Mucosa of rectum (tissue), 2 donors: Measurements from ENCODE around the gene GPRIN1.

Source experiments
- H3K27ac ChIP-seq, 2 donors: one replicate each; pipeline ENCODE4 v1.7.0; 2013; ENCODE audit warnings: inconsistent platforms in 2 of 2, low read depth in 2 of 2, low read length in 2 of 2
- H3K27me3 ChIP-seq, 2 donors: one replicate each; pipeline ENCODE4 v1.7.0; 2013; ENCODE audit warnings: low read length in 2 of 2; ENCODE audit not compliant: control insufficient read depth in 2 of 2, insufficient read depth in 2 of 2
- H3K36me3 ChIP-seq, 2 donors: one replicate each; pipeline ENCODE4 v1.7.0; 2013; ENCODE audit warnings: low read length in 2 of 2; ENCODE audit not compliant: control insufficient read depth in 2 of 2, insufficient read depth in 2 of 2
- H3K4me1 ChIP-seq, 2 donors: one replicate each; pipeline ENCODE4 v1.7.0; 2013; ENCODE audit warnings: low read length in 2 of 2, mild to moderate bottlenecking in 1 of 2; ENCODE audit not compliant: control insufficient read depth in 2 of 2, insufficient read depth in 2 of 2
- H3K4me3 ChIP-seq, 2 donors: one replicate each; pipeline ENCODE4 v1.7.0; 2013; ENCODE audit warnings: low read length in 2 of 2
- H3K9ac ChIP-seq, 2 donors: one replicate each; pipeline ENCODE4 v1.7.0; 2013; ENCODE audit warnings: low read length in 2 of 2, low read depth in 1 of 2, mild to moderate bottlenecking in 1 of 2
- H3K9me3 ChIP-seq, 2 donors: one replicate each; pipeline ENCODE4 v1.7.0; 2013; ENCODE audit warnings: low read length in 2 of 2; ENCODE audit not compliant: control insufficient read depth in 2 of 2
- donor health status: healthy.
- donor health status: Normal muscosa, but diverticular disease.

Gene GPRIN1

DNA sequence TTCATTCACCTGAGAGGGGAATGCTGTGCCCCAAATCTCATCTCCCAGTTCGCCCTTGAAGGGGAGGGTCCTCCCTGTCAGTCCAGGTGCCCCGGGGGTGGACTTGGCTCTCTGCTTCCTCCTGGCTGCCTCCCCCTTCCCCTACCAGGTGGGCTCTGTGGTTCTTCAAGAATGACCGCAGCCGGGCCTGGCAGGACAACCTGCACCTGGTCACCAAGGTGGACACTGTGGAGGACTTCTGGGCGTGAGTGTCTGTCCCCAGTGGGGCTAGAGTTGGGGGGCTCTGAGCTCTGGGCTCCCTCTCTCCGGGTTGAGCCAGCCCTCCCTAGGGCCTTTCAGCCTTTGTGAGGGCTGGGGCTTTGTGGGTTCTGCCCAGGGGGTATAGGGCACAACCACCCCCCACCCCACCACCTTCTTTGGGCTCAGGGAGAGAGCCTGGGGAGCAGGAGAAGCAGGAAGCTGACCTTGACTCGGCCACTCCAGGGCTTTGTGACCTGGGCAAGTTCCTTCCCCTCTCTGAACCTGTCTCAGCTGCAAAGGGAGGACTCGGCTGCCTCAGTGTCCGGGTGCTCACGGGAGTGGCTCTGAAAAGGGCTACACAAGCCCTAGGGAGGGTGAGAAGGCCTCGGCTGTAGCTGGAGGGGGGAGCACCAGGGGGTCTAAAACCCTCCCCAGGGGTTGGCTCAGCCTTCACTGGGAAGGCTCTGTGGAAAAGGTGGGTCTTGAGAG lies 33.7 kb upstream of the GPRIN1 start:
- Histone ChIP-seq H3K9me3 (no peaks in the 10 kb centered on the region), H3K4me1 (peaks cover 9 to 16% of the 10 kb centered on the region in 2 donors), H3K9ac (no peak overlapping the region), H3K36me3 (no peaks in the 10 kb centered on the region), H3K4me3 (no peak overlapping the region), H3K27ac (no peak overlapping the region), H3K27me3 (peaks cover 0 to 3% of the 10 kb centered on the region in 2 donors)

DNA sequence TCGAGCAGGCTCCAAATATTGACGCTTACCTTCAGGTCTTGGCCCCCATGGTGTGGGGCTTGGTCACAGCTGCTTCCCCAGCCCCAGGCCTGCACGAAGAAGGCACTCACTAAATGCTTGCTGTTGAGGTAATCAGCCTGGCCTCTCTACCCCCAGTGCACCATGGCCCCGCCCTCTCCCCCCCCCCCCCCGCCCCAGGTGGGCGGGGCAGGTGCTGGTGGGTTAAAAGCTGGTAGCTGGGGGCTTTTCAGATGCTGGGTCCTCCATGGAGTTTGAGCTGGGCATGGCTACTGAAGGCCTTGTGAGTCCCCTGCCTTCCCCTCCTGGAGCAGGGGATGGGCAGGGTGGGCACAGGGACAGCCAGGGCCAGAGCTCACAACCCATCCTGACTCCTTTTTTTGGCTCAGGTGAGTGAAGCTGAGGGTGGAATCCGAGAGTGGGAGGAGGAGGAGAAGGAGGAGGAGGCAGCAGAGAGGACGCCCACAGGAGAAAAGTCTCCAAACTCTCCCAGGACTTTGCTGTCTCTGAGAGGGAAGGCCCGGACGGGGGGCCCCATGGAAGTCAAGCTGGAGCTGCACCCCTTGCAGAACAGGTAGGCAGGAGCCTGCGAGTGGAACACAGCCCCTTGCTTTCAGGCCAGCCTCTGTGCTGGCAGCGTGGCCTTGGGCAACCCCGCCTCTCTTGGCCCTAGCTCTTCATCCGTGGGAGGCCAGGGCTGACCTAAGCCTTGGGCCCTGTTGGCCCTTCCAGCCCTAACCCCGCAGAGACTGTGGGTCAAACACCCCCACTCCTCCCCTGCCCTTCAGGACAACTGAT lies 32.9 kb upstream of the GPRIN1 start:
- H3K4me1 ChIP-seq, result peaks cover 1 to 8% of the 10 kb centered on the region in 2 donors
- H3K9ac ChIP-seq, result no peak overlapping the region
- no peaks in the 10 kb centered on the region for H3K9me3 ChIP-seq
- H3K27me3 ChIP-seq, result peaks cover 0 to 3% of the 10 kb centered on the region in 2 donors
- no peak overlapping the region for H3K27ac ChIP-seq
- H3K36me3 ChIP-seq, result no peaks in the 10 kb centered on the region
- H3K4me3 ChIP-seq, result no peak overlapping the region

DNA sequence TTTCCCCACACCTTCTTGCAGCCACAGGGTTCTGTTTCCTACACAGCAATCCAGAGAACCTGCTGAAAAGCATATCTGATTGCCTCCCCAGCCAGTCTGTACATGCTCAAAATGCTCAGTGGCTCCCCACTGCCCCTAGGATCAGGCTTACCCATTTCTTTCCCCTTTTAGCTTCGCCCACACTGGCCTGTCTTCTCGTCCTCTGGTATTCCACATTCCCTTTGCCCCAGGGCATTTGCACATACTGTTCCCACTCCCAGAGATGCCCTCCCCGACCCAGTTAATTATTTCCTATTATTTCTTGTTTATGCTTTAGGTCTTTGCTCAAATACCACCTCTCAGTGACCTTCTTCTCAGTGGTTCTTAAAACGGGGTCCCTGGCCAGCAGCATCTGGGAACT lies 30.7 kb upstream of the GPRIN1 start:
- no peak overlapping the region for H3K27ac ChIP-seq
- no peak overlapping the region for H3K9ac ChIP-seq

DNA sequence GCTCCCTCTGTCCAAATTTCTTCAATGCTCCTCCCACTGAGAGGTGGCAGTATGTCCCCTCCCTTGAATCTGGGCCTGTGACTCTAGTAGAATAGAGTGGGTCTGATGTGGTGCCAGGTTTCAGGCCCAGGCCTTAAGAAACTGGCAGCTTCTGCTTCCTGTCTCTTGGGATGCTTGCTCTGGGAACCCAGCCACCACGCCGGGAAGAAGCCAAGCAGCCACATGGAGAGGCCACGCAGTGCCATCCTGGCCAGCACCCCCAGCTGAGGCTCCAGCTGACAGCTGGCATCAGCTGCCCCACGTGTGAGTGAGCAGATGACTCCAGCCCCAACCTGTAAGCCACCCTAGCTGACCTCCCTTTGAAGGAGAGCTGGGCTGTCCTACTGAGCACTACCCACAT lies 30.0 kb upstream of the GPRIN1 start:
- H3K27me3 ChIP-seq, result peaks cover 0 to 6% of the 10 kb centered on the region in 2 donors
- H3K9me3 ChIP-seq, result no peaks in the 10 kb centered on the region
- H3K36me3 ChIP-seq, result no peaks in the 10 kb centered on the region
- no peak overlapping the region for H3K9ac ChIP-seq
- H3K27ac ChIP-seq, result no peak overlapping the region
- no peak overlapping the region for H3K4me3 ChIP-seq
- H3K4me1 ChIP-seq, result no peaks in the 10 kb centered on the region

More for the DNA sequence above, 30.7 kb upstream of the GPRIN1 start:
- Histone ChIP-seq H3K36me3 (no peaks in the 10 kb centered on the region), H3K27me3 (peaks cover 0 to 6% of the 10 kb centered on the region in 2 donors), H3K9me3 (no peaks in the 10 kb centered on the region), H3K4me3 (no peak overlapping the region), H3K4me1 (no peaks in the 10 kb centered on the region)

DNA sequence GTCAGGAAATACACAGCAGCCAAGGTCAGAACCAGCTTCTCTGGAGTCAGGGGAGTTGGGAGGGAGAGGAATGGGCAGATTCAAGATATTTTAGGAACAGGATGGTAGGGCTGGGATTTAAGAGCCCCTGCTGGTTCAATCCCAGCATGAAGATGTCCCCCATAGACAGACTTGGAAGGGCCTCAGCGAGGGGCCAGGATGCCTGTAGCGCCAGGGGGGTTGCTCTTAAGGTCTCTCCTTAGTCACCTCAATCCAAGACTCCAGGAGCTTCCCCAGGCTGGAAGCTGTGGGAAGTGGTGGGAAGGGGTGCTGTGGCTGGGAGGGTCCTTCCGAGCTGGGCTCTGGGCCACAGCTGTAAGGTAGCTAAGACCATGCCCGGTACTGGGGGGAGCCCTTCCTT lies 29.3 kb upstream of the GPRIN1 start:
- Histone ChIP-seq H3K4me3 (no peak overlapping the region), H3K9ac (no peak overlapping the region), H3K4me1 (no peaks in the 10 kb centered on the region), H3K27me3 (peaks cover 0 to 6% of the 10 kb centered on the region in 2 donors), H3K36me3 (no peaks in the 10 kb centered on the region), H3K9me3 (no peaks in the 10 kb centered on the region), H3K27ac (no peak overlapping the region)

DNA sequence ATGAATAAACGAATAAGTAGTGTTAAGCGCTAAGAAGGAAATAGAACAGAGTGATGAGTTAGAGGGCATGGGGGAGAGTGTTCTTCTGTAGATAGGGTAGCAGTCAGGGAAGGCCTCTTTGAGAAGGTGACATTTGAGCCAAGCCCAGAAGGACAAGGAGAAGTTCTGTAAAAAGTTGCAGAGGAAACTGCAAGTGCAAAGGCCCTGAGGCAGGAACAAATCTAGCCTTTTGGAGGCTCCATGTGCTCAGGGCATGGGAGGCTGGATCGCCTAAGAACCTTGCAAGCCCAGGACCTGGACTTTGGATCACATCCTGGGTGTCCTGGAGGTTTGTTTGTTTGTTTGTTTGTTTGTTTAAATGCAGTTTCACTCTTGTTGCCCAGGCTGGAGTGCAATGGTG lies 28.5 kb upstream of the GPRIN1 start:
- H3K9me3 ChIP-seq, result no peaks in the 10 kb centered on the region
- H3K27me3 ChIP-seq, result peaks cover 6 to 11% of the 10 kb centered on the region in 2 donors
- no peak overlapping the region for H3K9ac ChIP-seq
- H3K36me3 ChIP-seq, result no peaks in the 10 kb centered on the region
- H3K4me1 ChIP-seq, result no peaks in the 10 kb centered on the region
- H3K4me3 ChIP-seq, result no peak overlapping the region
- H3K27ac ChIP-seq, result no peak overlapping the region

DNA sequence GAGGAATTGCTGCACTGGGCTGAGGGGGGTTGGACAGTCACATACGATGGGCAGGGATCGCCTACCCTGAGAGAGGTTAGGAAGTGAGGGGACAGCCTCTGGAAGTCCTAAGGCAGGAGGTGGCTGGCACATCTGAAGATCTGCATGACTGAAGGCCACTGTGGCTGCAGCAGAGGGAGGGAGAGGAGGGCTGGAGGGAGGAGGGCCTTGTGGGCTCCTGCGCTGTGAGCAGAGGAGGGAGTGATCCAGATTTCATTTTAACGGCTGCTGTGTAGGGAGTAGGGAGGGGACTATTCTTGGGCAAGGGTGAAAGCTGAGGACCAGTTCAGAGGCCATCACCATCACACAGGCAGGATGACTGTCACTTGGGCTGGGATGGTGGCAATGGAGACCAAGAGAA lies 27.6 kb upstream of the GPRIN1 start:
- Histone ChIP-seq H3K36me3 (no peaks in the 10 kb centered on the region), H3K27ac (no peak overlapping the region), H3K27me3 (peaks cover 12 to 16% of the 10 kb centered on the region in 2 donors), H3K4me1 (no peaks in the 10 kb centered on the region), H3K9me3 (no peaks in the 10 kb centered on the region), H3K9ac (no peak overlapping the region), H3K4me3 (no peak overlapping the region)

DNA sequence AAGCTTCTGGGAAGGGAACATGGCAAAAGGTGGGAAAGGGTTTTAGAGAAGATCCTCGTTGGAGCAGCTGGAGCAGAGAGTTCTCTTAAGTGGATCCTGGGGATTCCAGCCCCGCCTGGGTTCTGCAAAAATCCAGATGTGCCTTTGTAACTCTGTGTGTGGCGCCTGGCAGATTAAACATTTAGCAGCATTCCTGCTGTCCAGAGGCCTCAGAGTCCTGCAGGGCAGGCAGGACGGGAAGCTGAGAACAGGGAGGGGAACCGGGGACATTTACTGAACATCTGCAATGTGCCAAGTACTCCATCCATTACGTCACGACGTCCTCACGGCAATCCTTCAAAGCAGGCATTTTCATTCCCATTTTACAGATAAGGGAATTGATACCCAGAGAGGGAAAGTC lies 26.5 kb upstream of the GPRIN1 start:
- Histone ChIP-seq H3K36me3 (no peaks in the 10 kb centered on the region), H3K4me1 (no peaks in the 10 kb centered on the region), H3K9me3 (no peaks in the 10 kb centered on the region), H3K27me3 (peaks cover 17 to 23% of the 10 kb centered on the region in 2 donors), H3K4me3 (no peak overlapping the region), H3K27ac (no peak overlapping the region), H3K9ac (no peak overlapping the region)

DNA sequence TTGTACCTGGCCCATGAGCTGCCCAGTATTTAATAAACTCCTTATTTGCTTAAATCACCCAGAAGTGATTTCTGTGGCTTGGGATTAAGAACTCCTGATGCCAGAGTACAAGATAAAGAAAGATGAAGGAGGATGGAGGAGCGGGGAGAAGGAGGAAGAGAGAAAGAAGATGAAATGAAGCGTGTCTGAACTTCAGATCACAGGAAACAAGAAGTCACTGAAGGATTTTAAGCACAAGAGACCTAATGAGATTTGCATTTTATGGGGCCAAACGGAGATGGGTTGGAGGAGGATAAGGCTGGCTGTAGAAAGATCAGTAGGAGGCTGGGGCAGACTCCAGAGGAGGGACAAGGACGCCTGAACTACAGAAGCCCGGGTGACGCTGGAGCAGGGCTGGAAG lies 23.6 kb upstream of the GPRIN1 start:
- peaks cover 2 to 6% of the 10 kb centered on the region in 2 donors for H3K4me1 ChIP-seq
- H3K27ac ChIP-seq, result no peak overlapping the region
- no peaks in the 10 kb centered on the region for H3K36me3 ChIP-seq
- H3K4me3 ChIP-seq, result no peak overlapping the region
- no peaks in the 10 kb centered on the region for H3K9me3 ChIP-seq
- no peak overlapping the region for H3K9ac ChIP-seq
- H3K27me3 ChIP-seq, result peaks cover 37 to 50% of the 10 kb centered on the region in 2 donors

DNA sequence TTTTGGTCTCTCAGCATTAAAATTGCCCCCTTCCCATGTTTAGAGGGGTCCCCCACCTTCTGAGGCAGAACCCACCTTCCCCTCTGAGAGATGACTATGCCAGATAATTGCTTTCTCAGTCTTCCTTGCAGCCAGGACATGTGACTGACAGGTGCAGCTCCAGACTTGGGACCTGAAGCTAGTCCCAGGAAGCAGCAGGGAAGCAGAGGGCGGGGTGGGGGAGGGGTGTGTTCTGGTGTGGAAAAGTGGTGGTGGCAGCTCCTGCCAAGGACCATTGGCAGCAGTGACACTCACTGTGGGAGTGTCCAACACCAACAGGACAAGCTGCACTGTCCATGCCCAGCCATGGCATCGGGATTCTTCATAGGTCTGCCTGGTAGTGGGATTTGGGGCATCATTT lies 22.8 kb upstream of the GPRIN1 start:
- no peak overlapping the region for H3K9ac ChIP-seq
- H3K27me3 ChIP-seq, result peaks cover 45 to 58% of the 10 kb centered on the region in 2 donors
- H3K9me3 ChIP-seq, result no peaks in the 10 kb centered on the region
- H3K4me1 ChIP-seq, result peaks cover 2 to 6% of the 10 kb centered on the region in 2 donors
- no peak overlapping the region for H3K27ac ChIP-seq
- no peak overlapping the region for H3K4me3 ChIP-seq
- H3K36me3 ChIP-seq, result no peaks in the 10 kb centered on the region
